Stimulated activated CD8-positive, alpha-beta memory T cell treated with anti-CD3 and anti-CD28 coated beads, Interleukin-4, amount 100 ng/mL, for 1 hour (primary cell): ENCODE data around the gene IFI27L2.
"Not testable (repeated sequence)": the region's sequence is repeated elsewhere in the genome, so short reads cannot be mapped to it uniquely, and the experiment has no call there.

ENCODE experiments used
- DNase-seq, 2 donors: peaks; one replicate each; pipeline ENCODE4 v3.0.0-alpha.2; 2020; ENCODE audit warnings: low read depth in 2 of 2, low spot score in 1 of 2

The IFI27L2 gene, protein sequence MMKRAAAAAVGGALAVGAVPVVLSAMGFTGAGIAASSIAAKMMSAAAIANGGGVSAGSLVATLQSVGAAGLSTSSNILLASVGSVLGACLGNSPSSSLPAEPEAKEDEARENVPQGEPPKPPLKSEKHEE

DNA sequence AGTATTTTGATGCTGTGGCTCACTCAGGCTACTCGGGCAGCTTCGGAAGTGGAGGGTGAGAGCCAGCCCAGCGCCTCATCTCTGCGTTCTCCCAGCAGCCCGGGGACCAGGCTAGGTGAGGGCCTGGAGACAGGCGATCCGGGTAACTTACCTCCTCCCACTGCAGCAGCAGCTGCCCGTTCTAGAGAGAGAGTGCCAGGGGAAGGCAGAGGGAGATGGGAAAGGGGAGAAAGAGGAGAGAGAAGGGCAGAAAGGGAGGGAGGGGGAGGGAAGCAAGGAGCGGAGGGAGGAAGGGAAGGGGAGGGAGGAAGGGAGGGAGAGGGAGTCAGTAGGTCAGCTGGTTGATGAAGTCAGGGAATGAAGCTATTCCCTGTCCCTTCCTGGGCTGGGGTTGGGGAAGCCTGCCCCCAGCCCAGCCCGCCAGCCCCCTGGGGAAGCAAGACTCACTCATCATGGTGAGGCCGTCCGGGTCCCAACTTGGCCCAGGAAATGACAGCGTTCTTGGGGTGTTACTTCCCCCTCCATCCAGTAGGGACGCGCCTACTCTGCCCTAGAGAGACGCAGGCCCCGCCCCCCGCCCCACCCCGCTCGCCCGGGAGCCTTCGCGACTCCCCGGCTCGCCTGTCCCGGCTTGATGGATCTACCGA, at the start of gene IFI27L2:
Gene IFI27L2, minus strand, starts transcription at position 494 of the 647 bp plus-strand sequence. Its CDS starts 40 bp downstream, at position 454.
- DNase-seq: peak in 1 of 2 donors; percentile 36

DNA sequence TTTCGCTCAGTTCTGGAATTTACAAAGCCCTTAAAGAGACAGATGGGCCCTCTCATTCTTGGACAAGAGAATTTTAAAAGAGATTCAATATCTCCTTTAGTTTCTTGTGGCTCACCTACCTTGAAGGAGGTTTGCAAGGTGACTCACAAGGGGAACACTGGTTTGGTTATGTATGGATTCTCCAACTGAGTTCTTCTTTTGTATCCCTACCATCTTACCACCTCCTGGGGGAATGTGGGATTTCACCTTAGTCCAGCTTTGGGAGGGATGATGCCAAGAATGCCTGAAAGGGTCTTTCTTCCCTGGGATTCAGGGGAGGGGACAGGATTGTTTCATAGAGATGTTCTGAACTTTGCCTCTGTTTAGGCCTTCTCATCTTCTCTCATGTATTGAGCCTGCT, 48.4 kb upstream of the IFI27L2 start:
- DNase-seq: no peak

DNA sequence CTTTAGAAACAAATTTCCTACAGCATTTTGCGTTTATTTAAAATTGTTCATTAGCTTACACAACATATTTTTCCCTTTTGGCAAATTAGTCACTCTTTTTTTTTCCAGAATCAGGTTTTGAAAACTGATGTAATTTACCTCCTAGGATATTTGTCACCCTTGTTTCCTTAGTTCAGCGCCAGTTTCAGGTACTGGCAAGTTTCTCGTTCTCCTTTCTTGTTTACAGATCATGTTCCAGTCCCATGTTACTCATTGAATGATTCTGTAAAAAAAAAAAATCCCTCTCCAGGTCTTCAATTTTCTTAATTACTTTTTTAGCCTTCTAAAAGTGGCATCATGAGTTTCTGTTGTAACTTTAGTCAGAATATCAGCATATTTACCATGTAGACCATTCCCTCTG, 47.4 kb upstream of the IFI27L2 start:
- DNase-seq: no peak

DNA sequence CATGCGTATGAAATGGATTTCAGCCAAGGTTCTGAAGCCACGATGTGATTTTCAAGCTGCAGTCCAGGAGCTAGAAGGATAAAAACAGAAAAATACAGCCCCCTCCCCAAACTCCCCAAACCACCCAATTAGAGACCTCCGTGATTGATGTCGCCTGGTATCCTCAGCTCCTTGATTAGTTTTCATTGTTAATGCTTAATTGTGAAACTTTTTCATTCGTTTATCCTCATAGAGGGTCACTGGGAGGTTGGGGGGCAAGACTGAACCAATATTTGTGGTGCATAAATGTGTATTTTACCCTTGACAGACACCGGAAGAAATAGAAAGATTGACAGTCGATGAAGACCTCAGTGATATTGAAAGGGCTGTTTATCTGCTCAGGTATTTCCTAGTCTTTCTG, 46.3 kb upstream of the IFI27L2 start:
- DNase-seq: no peak

DNA sequence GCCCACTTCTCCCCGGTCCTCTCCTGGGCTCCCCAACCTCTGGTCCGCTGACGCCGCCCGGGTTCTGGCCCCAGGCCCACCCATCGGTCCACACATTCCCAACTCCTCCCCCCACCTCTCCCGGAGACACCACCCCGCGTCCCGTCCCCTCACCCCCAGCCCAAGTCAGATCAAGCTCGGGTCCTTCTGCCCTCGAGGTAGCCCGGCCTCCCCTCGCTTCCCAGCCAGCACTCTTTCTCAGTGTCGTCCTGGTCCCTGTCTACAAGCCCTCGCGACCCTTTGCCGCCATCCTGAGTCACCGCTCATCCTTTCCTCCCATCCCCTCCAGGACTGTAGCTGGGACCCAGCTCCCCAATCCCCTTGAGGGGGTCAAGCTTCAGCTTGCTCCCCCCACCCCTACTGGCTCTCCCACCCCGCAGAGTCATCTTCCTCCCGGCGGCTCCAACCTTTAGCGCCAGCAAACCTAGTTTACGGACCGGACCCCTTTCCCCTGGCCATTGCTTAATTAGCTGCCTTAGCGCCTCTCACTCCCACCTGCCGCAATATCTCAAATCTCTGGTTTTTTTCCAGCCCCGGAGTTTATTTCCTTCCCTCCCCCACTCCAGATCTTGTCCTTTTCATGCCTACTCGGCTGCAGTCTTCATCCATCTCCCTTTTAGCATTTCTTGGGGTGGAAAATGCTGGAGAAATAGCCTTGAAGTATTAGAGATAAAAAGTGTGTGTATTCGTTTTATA, 45.8 kb upstream of the IFI27L2 start:
- no peak for DNase-seq

DNA sequence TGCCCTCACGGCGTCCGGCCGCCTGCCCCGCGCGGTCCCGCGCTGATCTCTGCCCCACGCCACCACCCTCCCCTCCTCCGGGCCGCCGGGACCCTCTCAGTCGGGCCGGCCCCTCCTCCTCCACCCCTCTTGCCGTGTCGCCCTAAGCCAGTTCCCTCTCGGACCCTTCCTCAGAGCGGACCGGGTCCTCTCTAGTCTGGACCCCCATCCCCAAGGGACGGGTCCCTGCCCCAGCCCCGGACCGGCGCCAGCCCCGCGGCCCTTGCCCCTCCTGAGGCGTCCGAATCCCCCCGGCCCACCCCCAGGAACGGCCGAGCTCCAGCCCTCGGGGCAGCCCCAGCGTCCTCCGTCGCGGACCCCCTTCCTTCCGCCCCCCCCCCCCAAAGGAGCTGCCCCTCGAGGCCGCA, 45.2 kb upstream of the IFI27L2 start:
- no peak for DNase-seq

DNA sequence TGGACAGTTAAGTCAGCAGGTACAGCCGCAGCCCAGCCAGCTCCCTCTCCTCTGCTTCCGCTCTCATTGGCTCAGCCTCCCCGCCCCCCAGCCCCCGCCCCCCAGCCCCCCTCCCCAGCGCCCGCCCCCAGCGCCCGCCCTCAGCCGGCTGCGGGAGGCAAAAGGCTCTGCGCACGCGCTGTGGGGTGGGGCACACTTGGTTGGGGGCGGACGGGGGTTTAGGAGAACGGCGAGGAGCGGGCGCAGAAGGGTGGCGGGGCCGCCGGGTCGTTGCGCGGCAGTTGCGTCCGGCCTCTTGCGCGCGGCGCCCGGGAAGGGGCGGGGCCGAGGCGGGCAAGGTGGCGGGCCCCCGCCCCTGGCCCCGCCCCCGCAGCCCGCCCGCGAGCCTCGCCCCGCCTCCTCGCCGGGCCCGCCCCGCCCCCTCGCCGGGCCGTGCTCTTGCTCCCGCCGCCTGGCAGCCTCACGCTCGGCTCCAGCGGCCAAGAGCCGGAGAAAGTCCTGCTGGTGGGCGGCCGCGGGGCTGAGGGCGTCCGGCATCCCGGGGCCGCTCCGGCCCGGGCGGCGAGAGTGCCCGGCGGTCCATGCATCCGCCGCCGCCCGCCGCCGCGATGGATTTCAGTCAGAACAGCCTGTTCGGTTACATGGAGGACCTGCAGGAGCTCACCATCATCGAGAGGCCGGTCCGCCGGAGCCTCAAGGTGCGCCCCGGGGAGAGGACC, 44.6 kb upstream of the IFI27L2 start, which contains the start of gene PPP4R4:
Gene PPP4R4, plus strand, starts transcription at position 438 of the 719 bp plus-strand sequence. Its CDS starts 144 bp downstream, at position 582.
- peak; percentile 62 to 72 for DNase-seq

DNA sequence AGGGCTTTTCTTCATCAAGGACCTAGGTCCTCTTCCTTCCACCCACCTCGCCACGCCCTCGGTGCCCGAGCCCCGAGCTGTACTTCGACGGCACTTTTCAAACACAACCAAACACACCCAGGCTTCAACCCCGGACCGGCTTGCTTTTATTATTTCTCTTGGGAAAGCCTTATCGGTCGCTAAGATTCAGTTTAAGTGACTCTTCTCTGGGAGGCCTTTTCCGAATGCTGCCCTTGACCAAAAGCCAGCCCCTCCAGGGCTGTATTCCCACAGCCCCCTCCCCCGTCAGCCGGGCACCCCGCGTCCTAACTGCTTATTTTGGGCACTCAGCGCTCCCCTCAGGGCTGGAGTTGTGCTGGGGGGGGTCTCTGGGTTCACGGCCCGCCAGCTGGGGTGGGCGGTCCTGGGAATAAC, 44.1 kb upstream of the IFI27L2 start:
- DNase-seq: no peak

DNA sequence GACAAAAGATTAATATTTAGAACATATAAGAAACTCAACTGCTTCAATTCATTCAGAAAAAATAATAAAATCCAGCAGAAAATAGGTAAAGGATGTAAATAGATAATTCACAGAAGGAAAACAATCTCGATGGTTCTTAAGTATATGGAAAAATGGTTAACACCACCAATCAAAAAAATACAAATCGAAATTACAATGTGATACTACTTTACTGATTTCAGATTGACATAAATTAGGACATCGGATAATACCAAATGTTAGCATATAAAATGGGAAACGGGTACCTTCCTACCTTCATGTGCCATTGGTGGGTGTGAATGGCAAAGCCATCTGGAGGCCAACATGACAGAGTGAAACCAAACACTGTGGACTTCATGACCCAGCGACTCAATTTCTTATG, 43.1 kb upstream of the IFI27L2 start:
- DNase-seq: no peak

DNA sequence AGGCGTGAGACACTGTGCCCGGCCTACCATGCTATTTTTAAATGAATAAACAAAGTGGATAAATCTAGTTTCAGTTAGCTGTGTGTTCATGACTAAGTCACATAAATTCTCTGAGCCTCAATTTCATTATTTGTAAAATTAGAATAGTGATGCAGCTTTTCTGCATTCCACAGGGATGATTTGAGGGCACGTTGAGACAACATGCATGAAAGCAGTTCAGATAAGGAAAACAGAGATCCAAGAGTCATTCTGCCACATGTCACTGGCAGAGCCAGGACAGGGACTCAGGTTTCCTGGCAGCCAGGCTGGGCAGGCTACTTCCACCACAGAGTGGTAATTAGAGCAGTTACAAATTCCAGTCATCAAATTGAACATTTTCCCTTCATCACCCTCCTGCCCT, 41.8 kb upstream of the IFI27L2 start:
- DNase-seq: no peak

DNA sequence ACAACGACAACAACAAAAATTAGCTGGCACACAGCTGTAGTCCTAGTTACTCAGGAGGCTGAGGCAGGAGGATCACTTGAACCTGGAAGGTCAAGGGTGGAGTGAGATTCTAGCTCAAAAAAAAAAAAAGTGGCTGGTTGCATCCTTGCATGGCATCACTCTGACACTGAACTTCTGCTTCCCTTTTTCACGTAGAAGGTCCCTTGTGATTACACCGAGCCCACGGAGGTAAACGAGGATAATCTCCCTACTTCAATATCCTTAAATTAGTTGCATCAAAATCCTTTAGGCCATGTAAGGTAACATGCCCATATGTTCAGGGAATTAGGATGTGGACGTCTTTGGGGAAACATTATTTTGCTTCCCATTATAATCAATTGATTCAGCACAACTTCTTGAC, 40.7 kb upstream of the IFI27L2 start:
- DNase-seq: no peak

DNA sequence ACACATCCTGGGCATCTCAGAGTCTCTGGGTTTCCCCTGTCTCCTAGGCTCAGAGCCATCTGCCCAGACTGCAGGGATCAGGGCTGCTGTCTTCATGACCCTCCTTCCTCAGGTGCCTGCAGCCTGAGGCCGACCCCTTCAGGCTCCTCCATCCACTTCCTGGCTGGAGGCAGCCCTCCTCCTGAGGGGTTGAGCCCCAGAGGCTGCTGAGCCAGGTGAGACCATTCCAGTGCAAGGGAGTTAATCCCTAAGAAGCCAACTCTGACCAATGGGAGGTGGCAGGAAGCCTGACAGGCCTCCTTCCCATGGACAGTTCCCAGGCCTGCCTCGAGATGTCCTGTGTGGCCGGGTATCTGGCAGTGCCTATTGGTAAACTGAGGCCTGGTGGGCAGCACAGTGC, 36.3 kb upstream of the IFI27L2 start:
- DNase-seq: no peak

DNA sequence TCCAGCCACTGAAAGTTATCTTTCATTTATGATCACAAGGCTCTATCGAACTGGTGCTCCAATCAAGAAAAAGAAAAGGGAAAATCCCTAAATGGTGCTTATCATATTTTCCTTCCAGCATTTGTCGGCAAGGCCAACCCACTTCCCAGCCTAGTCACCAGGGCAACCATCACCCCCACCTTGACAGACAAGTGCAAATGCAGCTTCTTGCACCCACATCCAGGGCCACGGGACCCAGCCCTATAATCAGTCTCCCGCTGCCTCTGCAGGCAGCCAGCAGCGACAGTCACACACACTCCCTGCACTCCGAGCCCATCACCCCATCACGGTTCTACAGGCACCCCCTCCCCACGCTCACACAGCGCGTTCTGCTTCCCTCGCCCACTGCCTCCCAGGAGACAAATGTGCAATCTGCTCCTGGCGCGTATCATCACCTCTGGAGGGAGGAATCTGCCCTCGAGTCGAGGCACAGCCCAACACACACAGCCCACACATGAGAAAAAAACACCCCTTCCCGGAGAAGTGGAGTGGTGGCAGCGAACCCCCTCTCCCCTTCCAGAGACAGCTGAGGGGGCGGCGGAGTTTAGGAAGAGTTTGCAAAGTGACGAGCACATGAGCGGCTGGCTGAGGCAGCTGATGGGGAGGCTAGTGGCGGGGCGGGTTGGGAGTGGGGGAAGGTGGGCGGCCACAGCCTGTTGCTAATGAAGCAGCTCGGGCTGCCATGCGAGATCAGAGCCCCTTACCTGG, 35.5 kb upstream of the IFI27L2 start:
- DNase-seq: no peak

DNA sequence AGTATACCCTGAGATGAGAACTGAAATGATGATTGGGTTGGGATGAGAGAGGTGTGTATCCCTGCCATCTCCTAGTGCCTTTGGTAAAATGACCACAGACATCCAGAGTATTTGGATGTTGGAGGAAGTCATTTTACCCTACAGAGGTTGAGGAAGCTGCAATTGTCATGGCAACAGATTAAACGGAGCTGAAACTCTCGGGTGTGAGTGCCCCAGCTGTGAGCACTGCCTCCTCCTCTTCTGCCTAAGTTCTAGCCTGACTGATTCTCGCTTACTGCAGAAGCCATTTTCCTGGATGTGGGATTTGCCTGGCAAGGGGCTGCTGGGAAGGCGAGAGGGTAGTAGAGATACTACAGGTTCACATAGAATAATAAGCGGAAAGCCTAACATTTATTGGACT, 34.4 kb upstream of the IFI27L2 start:
- DNase-seq: no peak

DNA sequence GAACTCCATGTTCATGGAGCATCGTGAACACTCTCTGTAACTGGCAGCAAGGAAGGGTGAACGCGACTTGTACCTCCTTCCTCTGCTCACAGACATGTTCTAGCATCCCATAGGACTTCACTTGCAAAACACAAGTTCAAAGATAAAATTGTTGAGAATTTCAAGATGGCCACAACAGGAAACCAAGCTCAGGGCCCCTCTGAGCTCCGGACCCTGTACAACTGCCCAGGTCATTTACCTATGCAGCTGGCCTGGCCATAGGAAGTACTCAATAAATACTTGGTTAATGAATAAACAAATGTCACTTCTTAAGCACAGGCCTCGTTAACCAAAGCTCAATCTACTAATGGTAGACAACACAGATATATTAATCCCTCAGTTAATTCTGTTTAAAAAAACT, 33.1 kb upstream of the IFI27L2 start:
- no peak for DNase-seq

DNA sequence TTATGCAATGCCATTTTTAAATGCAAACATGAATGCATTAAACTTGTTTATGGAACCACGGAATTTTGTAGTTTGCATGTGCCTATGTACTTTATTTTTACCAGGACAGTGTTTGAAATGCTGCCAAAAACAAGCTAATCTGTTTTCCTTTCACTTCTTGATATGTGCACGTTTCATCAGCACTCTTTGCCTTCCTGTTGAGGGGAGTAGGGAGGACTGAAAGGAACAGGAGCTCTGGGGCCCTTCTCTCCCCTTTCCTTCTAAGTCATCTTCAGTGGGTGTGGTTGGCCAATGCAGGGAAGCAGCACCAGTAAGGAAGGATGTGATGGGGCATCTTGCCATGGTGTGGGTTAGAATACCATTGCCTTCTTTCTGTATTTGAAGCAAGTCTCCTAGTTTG, 32.6 kb upstream of the IFI27L2 start:
- no peak for DNase-seq

DNA sequence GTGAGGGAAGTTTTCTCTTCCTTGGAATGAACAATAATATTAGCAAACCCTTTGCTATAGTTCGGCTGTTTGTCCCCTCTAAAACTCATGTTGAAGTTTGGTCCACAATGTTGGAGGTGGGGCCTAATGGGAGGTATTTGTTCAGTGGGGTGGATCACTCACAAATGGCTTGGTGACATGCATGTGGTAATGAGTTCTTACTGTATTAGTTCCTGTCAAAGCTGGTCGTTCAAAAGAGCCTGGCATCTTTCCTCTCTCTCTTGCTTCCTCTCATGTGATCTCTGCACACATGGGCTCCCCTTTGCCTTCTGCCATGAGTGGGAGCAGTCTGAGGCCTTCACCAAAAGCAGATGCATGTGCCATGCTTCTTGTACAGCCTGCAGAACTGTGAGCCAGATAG, 31.7 kb upstream of the IFI27L2 start:
- no peak for DNase-seq

DNA sequence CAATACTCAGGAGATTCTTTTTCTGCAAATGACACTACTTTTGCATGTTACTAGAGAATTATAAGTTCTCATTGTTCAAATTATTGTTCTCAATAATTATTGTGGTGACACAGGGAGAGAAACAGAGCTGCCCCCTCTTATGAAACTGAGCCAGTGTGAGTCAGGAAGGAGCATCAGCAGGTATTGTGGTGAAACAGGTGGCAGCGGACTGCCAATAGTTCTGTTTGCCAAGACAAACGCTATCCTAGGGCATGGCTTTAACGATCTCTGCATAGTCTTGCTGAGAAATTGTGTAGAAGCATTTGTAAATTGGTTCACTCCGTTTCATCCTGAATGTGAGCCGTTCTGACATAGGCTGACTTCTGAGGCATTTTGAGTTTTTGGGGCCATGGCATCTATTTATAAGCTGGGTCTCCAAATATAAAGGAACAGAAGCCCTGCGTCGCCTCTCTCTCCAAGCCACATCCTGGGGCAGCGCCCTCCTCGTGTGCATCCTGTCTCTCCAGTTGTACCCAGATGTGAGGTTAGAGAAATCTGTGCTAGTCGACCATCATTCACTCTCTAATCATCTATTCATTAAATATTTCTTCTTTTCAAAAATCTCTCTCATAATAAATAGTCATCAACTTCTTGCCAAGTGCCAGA, 29.0 kb upstream of the IFI27L2 start:
- no peak for DNase-seq

DNA sequence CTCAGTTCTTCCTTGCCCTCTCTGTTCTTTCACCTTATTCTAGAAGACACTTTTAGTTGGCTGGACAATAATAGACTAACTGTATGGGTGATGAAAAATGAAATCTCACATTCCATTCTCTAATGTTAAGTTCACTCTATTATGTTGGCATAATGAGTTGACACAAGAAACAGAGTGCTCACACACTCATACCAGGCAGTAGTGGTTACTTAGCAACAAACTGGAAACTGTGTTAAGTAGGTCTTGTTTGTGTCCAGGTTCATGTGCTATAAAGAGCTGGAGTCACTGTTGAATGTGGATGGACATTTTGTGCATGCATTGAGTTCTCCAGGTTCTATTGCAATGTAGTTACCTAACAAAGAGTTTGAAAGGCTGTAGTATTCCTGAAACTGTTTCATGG, 27.8 kb upstream of the IFI27L2 start:
- no peak for DNase-seq

DNA sequence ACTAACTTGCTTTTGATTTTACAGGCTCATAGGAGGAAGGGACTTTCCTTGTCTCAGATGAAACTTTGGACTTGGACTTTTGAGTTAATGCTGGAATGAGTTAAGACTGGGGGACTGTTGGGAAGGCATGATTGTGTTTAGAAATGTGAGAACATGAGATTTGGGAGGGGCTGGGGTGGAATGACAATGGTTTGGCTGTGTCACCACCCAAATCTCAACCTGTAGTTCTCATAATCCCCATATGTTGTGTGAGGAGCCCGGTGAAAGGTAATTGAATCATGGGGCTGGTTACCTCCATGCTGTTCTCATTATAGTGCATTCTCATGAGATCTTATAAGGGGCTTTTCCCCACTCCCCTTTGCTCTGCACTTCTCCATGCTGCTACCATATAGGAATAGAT, 26.7 kb upstream of the IFI27L2 start:
- DNase-seq: not testable (repeated sequence)
